CD4-positive, alpha-beta T cell treated with Interleukin-1 beta for 1 hour (primary cell): ENCODE results near the gene FKBP1B.
"Not testable (repeated sequence)": the region's sequence is repeated elsewhere in the genome, so short reads cannot be mapped to it uniquely, and the experiment has no call there.

Source experiments
- DNase-seq, 2 donors: peaks; one replicate each; pipeline ENCODE4 v3.0.0-alpha.2; 2020 to 2022

The FKBP1B gene

GRCh38 chr2:24049485-24050021, at the start of gene FKBP1B:
Gene FKBP1B, plus strand, starts transcription at chr2:24049741. Its CDS starts 109 bp downstream, at chr2:24049850.
- peak; percentile 45 to 65 for DNase-seq

- DNase-seq = no peak
Observed at GRCh38 chr2:24007693-24008092, 41.8 kb upstream of the FKBP1B start.

- no peak for DNase-seq
Observed at GRCh38 chr2:24008672-24009366, 40.7 kb upstream of the FKBP1B start.

- no peak for DNase-seq
Observed at GRCh38 chr2:24009367-24009679, 40.2 kb upstream of the FKBP1B start.

- no peak for DNase-seq
Observed at GRCh38 chr2:24009680-24010476, 39.7 kb upstream of the FKBP1B start, which contains the start of gene MFSD2B. Gene MFSD2B, plus strand, starts transcription at chr2:24010085. Its CDS starts 12 bp downstream, at chr2:24010097.

- DNase-seq = no peak
Observed at GRCh38 chr2:24010477-24011249, 38.9 kb upstream of the FKBP1B start.

GRCh38 chr2:24011250-24012104, 38.1 kb upstream of the FKBP1B start:
- DNase-seq = no peak

- no peak for DNase-seq
Observed at GRCh38 chr2:24012521-24013188, 36.9 kb upstream of the FKBP1B start.

- DNase-seq = not testable (repeated sequence)
Observed at GRCh38 chr2:24014902-24015301, 34.6 kb upstream of the FKBP1B start.

GRCh38 chr2:24015562-24016375, 33.8 kb upstream of the FKBP1B start:
- DNase-seq = no peak

- DNase-seq = no peak
Observed at GRCh38 chr2:24016376-24016761, 33.2 kb upstream of the FKBP1B start.

GRCh38 chr2:24016853-24017703, 32.5 kb upstream of the FKBP1B start:
- no peak for DNase-seq

- DNase-seq = no peak
Observed at GRCh38 chr2:24017711-24018110, 31.8 kb upstream of the FKBP1B start.

- no peak for DNase-seq
Observed at GRCh38 chr2:24018241-24018640, 31.3 kb upstream of the FKBP1B start.

GRCh38 chr2:24019729-24020128, 29.8 kb upstream of the FKBP1B start:
- no peak for DNase-seq

GRCh38 chr2:24020244-24020643, 29.3 kb upstream of the FKBP1B start:
- no peak for DNase-seq

- no peak for DNase-seq
Observed at GRCh38 chr2:24021122-24021998, 28.2 kb upstream of the FKBP1B start.

- DNase-seq = no peak
Observed at GRCh38 chr2:24022324-24022974, 27.1 kb upstream of the FKBP1B start.
